ENCODE data around the gene TAS2R8.
"Not testable (repeated sequence)": the region's sequence is repeated elsewhere in the genome, so short reads cannot be mapped to it uniquely, and the experiment has no call there.

Gene TAS2R8, protein sequence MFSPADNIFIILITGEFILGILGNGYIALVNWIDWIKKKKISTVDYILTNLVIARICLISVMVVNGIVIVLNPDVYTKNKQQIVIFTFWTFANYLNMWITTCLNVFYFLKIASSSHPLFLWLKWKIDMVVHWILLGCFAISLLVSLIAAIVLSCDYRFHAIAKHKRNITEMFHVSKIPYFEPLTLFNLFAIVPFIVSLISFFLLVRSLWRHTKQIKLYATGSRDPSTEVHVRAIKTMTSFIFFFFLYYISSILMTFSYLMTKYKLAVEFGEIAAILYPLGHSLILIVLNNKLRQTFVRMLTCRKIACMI

DNA sequence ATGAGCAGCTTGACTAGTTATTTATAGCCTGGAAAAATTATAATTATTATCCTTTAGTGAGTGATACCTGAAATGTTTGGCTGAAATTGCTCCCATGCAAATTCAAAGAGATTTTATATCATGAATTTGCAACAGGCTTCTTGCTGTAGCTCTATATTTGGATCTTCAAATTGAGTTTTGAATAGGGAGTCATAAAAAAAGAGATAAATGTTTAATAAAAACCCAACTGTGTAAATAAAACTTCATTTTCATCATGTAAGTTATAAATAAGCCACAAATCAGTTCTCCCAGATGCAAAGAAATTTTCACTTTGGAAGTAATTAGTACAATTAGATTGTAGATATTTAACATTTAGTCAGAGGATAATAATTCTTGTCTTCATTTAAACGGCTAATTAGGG lies at the start of gene TAS2R8:
Gene TAS2R8 (minus strand): TSS at position 101 of the 400 bp plus-strand sequence. CDS start 306 bp downstream, outside the sequence.
- in situ Hi-C loops (cut with MboI; ENCODE audit: low sequenced_read_pairs): no loop called here

DNA sequence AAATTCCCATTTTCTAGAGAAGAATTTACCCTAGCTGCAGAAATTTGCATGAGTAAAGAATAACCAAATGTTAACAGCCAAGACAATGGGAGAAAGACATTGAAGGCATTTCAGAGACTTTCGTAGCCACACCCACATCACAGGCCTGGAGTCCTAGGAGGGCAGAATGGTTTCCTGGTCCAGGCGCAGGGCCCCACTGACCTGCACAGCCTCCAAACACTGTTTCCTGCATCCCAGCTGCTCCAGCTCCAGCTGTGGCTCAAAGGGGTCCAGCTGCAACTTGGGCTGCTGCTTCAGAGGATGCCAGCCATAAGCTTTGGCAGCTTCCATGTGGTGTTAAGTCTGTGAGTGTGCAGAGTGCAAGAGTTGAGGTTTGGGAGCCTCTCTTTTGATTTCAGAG lies 48.7 kb upstream of the TAS2R8 start:
- in situ Hi-C loops (cut with MboI; ENCODE audit: low sequenced_read_pairs): no loop called here

DNA sequence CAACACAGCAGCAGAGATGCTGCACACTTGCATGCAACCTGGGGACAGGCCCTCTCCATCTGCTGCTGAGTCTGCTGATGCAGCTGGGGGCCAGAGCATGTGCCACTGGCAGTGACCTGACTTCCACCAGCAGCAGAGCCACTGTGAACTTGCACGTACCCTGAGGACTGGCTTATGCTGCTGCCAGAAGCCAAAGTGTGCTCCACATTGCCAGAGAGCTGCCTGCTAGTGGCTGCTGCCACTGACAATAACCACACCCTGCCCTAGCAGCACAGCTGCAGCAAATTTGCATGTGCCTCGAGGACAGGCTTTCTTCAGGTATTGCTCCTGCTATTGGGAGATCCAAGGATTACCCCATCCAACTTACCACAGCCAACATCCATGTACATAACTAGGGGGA lies 46.7 kb upstream of the TAS2R8 start:
- in situ Hi-C loops (cut with MboI; ENCODE audit: low sequenced_read_pairs): no loop called here

DNA sequence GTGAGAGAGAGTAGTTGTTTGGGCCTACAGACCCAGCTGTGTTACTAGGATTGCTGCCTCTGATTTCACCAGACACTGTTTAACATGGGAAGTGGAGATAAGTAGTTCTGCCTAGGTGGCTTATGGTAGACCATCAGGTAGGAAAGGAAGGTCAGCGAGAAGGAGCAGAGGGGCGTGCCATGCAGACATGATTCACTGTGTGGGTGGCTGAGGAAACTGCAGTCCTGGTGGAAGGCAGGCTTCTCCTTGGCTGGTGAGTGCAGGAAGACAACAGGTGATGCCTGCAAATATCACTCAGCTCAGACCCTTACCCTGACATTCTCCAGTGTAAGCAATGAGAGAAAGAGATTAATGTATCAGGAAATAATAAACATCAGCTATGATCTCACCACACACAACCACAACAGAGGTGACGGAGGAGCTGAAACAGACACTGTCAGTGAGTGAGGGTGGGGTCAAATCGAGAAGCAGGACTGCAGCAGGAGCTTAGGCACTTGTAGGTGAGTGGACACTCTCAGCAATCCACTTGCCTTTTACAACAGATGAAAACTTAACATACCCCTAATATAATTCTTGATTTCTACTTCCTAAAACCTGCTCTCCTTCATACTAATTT lies 44.3 kb upstream of the TAS2R8 start:
- in situ Hi-C loops (cut with MboI; ENCODE audit: low sequenced_read_pairs): no loop called here

- in situ Hi-C loops (cut with MboI; ENCODE audit: low sequenced_read_pairs): no loop called here
These were observed 42.4 kb upstream of the TAS2R8 start, which contains the start of gene PRR4 for GRCh38 chr12:10849425-10849878. TSS of gene PRR4 (minus strand) at chr12:10849475. CDS start at chr12:10849437, 38 bp downstream.

GRCh38 chr12:10847744-10848143 lies 40.7 kb upstream of the TAS2R8 start:
- in situ Hi-C loops (cut with MboI; ENCODE audit: low sequenced_read_pairs): no loop called here

DNA sequence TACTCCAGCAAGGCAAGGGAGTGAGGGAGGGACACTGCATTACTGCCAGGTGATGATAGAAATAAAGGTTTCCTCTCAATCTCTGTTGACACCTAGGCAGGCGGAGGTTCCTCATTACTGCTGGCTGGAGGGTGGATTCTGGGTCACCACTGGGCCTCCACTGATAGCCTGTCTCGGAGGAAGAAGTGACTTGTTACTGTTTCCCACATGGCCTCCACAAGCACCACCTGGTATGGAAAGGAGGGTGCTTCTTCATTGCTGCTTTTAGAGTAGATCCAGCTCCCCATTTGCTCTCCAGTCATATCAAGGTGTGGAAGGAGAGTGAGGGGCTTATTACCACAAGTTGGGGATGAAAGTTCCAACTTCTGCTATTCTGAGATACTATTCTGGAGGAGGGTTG lies 35.8 kb upstream of the TAS2R8 start:
- in situ Hi-C loops (cut with MboI; ENCODE audit: low sequenced_read_pairs): no loop called here

GRCh38 chr12:10838461-10838860 lies 31.4 kb upstream of the TAS2R8 start:
- in situ Hi-C loops (cut with MboI; ENCODE audit: low sequenced_read_pairs): no loop called here

DNA sequence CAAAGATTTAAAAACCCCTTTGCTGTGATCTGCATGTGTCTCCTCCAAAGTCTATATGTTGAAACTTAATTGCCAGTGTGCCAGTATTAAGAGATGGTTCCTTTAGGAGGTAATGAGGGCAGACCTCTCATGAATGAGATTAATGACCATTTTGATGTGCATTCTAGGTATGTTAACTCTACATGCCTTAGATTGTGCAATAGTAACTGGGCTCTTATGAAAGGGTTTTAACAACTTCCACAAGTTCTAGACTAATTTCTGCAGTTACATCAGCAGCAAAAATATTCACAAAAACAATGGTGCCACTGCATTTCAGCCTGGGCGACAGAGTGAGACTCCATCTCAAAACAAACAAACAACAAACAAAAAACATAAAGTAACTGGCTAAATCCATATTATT lies 22.9 kb upstream of the TAS2R8 start:
- in situ Hi-C loops (cut with MboI; ENCODE audit: low sequenced_read_pairs): no loop called here

GRCh38 chr12:10826258-10826657 lies 19.2 kb upstream of the TAS2R8 start, which contains the start of gene TAS2R10:
TSS of gene TAS2R10 (minus strand) at chr12:10826358. CDS start at chr12:10826269, 89 bp downstream.
- in situ Hi-C loops (cut with MboI; ENCODE audit: low sequenced_read_pairs): no loop called here

GRCh38 chr12:10824957-10825356 lies 17.9 kb upstream of the TAS2R8 start:
- in situ Hi-C loops (cut with MboI; ENCODE audit: low sequenced_read_pairs): no loop called here

GRCh38 chr12:10811883-10812536 lies 4.9 kb upstream of the TAS2R8 start:
- in situ Hi-C loops (cut with MboI; ENCODE audit: low sequenced_read_pairs): no loop called here

GRCh38 chr12:10810068-10810467 lies 3.0 kb upstream of the TAS2R8 start, which contains the start of gene TAS2R9:
TSS of gene TAS2R9 (minus strand) at chr12:10810168. CDS start at chr12:10810075, 93 bp downstream.
- in situ Hi-C loops (cut with MboI; ENCODE audit: low sequenced_read_pairs): no loop called here

DNA sequence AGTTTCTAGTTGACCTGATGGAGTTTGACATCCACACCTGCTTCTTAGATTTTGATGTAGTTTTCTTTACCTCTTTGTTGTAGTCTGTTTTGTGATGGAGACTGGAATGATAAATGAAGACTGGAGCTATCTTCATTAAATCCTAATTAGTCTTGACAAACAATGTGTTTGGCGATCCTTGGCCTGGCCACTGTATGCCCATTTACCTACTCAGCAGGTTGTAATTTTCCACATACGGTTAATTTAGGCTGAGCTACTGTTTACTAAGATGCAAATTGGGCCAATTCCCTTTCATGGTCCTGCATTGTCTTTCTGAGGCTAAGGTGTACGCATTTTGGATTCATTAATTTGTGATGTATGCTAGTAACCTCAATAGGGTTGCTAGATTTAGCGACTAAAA lies 4.5 kb downstream of the TAS2R8 start, which contains the start of gene TAS2R7:
Gene TAS2R7 (minus strand): TSS at position 41 of the 400 bp plus-strand sequence. CDS start 57 bp downstream, outside the sequence.
- in situ Hi-C loops (cut with MboI; ENCODE audit: low sequenced_read_pairs): no loop called here

DNA sequence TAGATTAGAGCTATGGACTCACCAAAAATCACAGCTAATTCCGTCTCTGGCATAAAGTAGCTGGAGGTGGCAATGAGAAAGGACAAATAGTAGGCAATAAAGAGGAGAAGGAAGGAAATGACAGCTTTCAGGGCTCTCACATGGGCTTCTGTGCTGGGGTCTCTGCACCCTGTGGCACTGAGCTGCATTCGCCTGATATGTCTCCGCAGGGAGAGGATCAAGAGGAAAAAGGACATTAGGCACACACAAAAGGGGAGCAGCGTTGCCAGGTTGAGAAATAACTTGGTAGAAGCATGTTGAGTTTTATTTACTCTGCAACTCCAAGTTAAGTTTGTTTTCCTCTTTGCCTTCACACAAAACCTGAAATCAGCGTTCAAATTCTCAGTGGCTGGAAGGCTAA lies 5.3 kb downstream of the TAS2R8 start:
- in situ Hi-C loops (cut with MboI; ENCODE audit: low sequenced_read_pairs): no loop called here

- in situ Hi-C loops (cut with MboI; ENCODE audit: low sequenced_read_pairs): no loop called here
These were observed 12.9 kb downstream of the TAS2R8 start for GRCh38 chr12:10794222-10794621.

GRCh38 chr12:10791769-10792168 lies 15.3 kb downstream of the TAS2R8 start:
- in situ Hi-C loops (cut with MboI; ENCODE audit: low sequenced_read_pairs): not testable (repeated sequence)

GRCh38 chr12:10783252-10783651 lies 23.8 kb downstream of the TAS2R8 start:
- in situ Hi-C loops (cut with MboI; ENCODE audit: low sequenced_read_pairs): no loop called here

- in situ Hi-C loops (cut with MboI; ENCODE audit: low sequenced_read_pairs): no loop called here
These were observed 28.0 kb downstream of the TAS2R8 start for GRCh38 chr12:10779103-10779502.

GRCh38 chr12:10771132-10771733 lies 35.9 kb downstream of the TAS2R8 start:
- in situ Hi-C loops (cut with MboI; ENCODE audit: low sequenced_read_pairs): no loop called here

- in situ Hi-C loops (cut with MboI; ENCODE audit: low sequenced_read_pairs): no loop called here
These were observed 47.4 kb downstream of the TAS2R8 start for GRCh38 chr12:10759657-10760056.
